HepG2 (cell line): ENCODE measurements around the gene ONECUT3. TPM values are rescaled to one million over a fixed set of nuclear protein-coding genes. Genes with fewer than 3 reads are reported as not detected.

Source experiments
- ATAC-seq: fragments of 200-7000 bp; cut with Tn5 transposase; 3 replicates; pipeline ENCODE4 v1.9.1; 2020; ENCODE audit warnings: mild to moderate bottlenecking, moderate library complexity
- BruUV-seq: library from RNA; stranded (reverse); fragments of 400-500 nt; replicated peaks from 2 replicates; lab custom pipeline; 2021; lab: Mats Ljungman, UMichigan
- CTCF ChIA-PET: fragments of 300-600 bp; formaldehyde crosslinking; extraction: SDS; loops from one replicate; lab custom pipeline; 2021; ENCODE audit warnings: low total read pairs, inconsistent platforms, low intra/inter-chr PET ratio; lab: Yijun Ruan, JAX
- POLR2A ChIA-PET: fragments of 350-600 bp; sonication (Branson Sonifier 250); formaldehyde crosslinking; loops from one replicate; lab custom pipeline; 2020; ENCODE audit warnings: antibody characterized with exemption, inconsistent platforms; lab: Yijun Ruan, JAX
- DNase-seq: peaks from one replicate; pipeline ENCODE4 v3.0.0-alpha.2; 2015; ENCODE audit warnings: low spot score
- FAIRE-seq: peaks from 3 replicates; lab custom pipeline; 2011; peaks lifted over from hg19 to GRCh38; lab: Jason Lieb, UNC
- H2AFZ ChIP-seq: one replicate; pipeline ENCODE4 v1.6.1; 2011; ENCODE audit warnings: low read length, inconsistent platforms
- H3K27ac ChIP-seq: fragments of 300-600 bp; 3 replicates; pipeline ENCODE4 v1.8.0; 2011; ENCODE audit warnings: mixed run types, mild to moderate bottlenecking, mixed read lengths, low read length, inconsistent platforms; ENCODE audit not compliant: insufficient read depth; ENCODE audit errors: extremely low read length
- H3K27me3 ChIP-seq, 2 experiments: fragments of 200-600 bp in 1 of 2; 2 replicates in 1 of 2; 3 replicates in 1 of 2; pipeline versions ENCODE4 v1.6.0 to v1.8.0; 2011; ENCODE audit warnings: low read length in 2 of 2, mild to moderate bottlenecking in 2 of 2, moderate library complexity in 2 of 2, inconsistent platforms in 1 of 2; ENCODE audit not compliant: insufficient read depth in 2 of 2, control insufficient read depth in 1 of 2
- H3K36me3 ChIP-seq, 2 experiments: fragments of 200-600 bp in 1 of 2; replicated peaks in 1 of 2; 2 replicates in 1 of 2; 3 replicates in 1 of 2; pipeline versions ENCODE4 v1.5.1 to v1.8.0; 2011; ENCODE audit warnings: low read length in 2 of 2, inconsistent platforms in 1 of 2; ENCODE audit not compliant: insufficient read depth in 2 of 2, control insufficient read depth in 1 of 2
- H3K4me1 ChIP-seq: 2 replicates; pipeline ENCODE4 v1.5.1; 2012; ENCODE audit warnings: low read length, inconsistent platforms; ENCODE audit not compliant: insufficient read depth
- H3K4me2 ChIP-seq: 2 replicates; pipeline ENCODE4 v1.6.0; 2011; ENCODE audit warnings: low read depth, low read length, inconsistent platforms
- H3K4me3 ChIP-seq, 3 experiments: fragments of 200-600 bp in 1 of 3; sonication (generic), shearing (Covaris generic) in 1 of 3; replicated peaks in 1 of 3; 2 replicates each; pipeline ENCODE4 v1.5.1; 2011 to 2016; ENCODE audit warnings: low read length in 3 of 3, inconsistent platforms in 2 of 3, low read depth in 2 of 3, mild to moderate bottlenecking in 2 of 3, control low read depth in 1 of 3, mixed read lengths in 1 of 3; ENCODE audit not compliant: insufficient read depth in 1 of 3
- H3K79me2 ChIP-seq: one replicate; pipeline ENCODE4 v1.6.1; 2011; ENCODE audit warnings: low read length, inconsistent platforms; ENCODE audit not compliant: insufficient read depth
- H3K9ac ChIP-seq: 2 replicates; pipeline ENCODE4 v1.6.0; 2011; ENCODE audit warnings: mild to moderate bottlenecking, low read depth, low read length, inconsistent platforms; ENCODE audit not compliant: insufficient read depth
- H3K9me3 ChIP-seq: 2 replicates; pipeline ENCODE4 v1.5.1; 2012; ENCODE audit warnings: mild to moderate bottlenecking, low read length
- H4K20me1 ChIP-seq: 2 replicates; pipeline ENCODE4 v1.6.0; 2011; ENCODE audit warnings: inconsistent platforms, mild to moderate bottlenecking, low read length, moderate library complexity; ENCODE audit not compliant: insufficient read depth
- DMAP1 ChIP-seq: IDR thresholded peaks from 2 replicates; pipeline ENCODE4 v1.6.1; 2016
- ERF ChIP-seq: IDR thresholded peaks from 2 replicates; pipeline ENCODE4 v1.6.1; 2018; ENCODE audit warnings: missing biosample characterization, missing genetic modification reagents
- EZH2 ChIP-seq: conservative IDR thresholded peaks from 2 replicates; pipeline ENCODE4 v1.6.1; 2012; ENCODE audit warnings: mild to moderate bottlenecking, low read depth, low read length, moderate library complexity
- YY1 ChIP-seq: IDR thresholded peaks from 2 replicates; pipeline ENCODE4 v1.6.1; 2011; ENCODE audit warnings: low read length, low read depth, moderate library complexity, mild to moderate bottlenecking; ENCODE audit not compliant: insufficient read depth, insufficient replicate concordance
- ZMYM4 ChIP-seq: sonication (generic); formaldehyde crosslinking; IDR thresholded peaks from 2 replicates; pipeline ENCODE4 v1.8.1; 2023; ENCODE audit warnings: mild to moderate bottlenecking, missing genetic modification reagents
- ZNF607 ChIP-seq: sonication (generic); formaldehyde crosslinking; IDR thresholded peaks from 2 replicates; pipeline ENCODE4 v1.5.1; 2020; ENCODE audit warnings: missing genetic modification reagents, mild to moderate bottlenecking, borderline replicate concordance
- WGBS: methylation state at CpG from one replicate; pipeline ENCODE4 v1.1.6; 2017; ENCODE audit warnings: low lambda C conversion rate; 5-methylcytosine and 5-hydroxymethylcytosine counted together
- in situ Hi-C: cut with HindIII; loops from 2 replicates; pipeline ENCODE4 v1.10.0; 2017; ENCODE audit warnings: low pct_unique_long_range_greater_than_20kb; ENCODE audit not compliant: extremely low pct_ligation_motif_present
- intact Hi-C: fragments of 100-400 bp; cut with micrococcal nuclease; formaldehyde crosslinking; loops from one replicate; pipeline ENCODE4 v1.10.0; 2022; ENCODE audit not compliant: unreplicated experiment
- polyA plus RNA-seq, 8 experiments: library from polyadenylated mRNA; depleted of rRNA in 3 of 8; stranded (reverse) in 7 of 8; unstranded in 1 of 8; fragments of >200 nt; fragmentation: Illumina TruSeq in 4 of 8; extraction: Trizol in 4 of 8; gene quantifications; 2 replicates each; pipeline versions ENCODE4 v1.2.1 to v1.2.3, GENCODE V29; 2011 to 2016; ENCODE audit warnings: low read depth in 4 of 8, missing spikeins in 1 of 8, mixed read lengths in 1 of 8; ENCODE audit not compliant: insufficient read depth in 1 of 8
- total RNA-seq, 5 experiments: library from RNA; depleted of rRNA; stranded (reverse); fragments of >200 nt; fragmentation: Illumina TruSeq; extraction: Trizol; gene quantifications; 2 replicates each; pipeline ENCODE4 v1.2.3, GENCODE V29; 2016; ENCODE audit warnings: low read depth in 1 of 5

ONECUT3 gene
- total and polyA plus RNA-seq, 2 of the 13 experiments (the other 11 are each of a cell fraction or from before 2014, with no cell fraction given) = under 0.01 TPM; not detected in 1

DNA sequence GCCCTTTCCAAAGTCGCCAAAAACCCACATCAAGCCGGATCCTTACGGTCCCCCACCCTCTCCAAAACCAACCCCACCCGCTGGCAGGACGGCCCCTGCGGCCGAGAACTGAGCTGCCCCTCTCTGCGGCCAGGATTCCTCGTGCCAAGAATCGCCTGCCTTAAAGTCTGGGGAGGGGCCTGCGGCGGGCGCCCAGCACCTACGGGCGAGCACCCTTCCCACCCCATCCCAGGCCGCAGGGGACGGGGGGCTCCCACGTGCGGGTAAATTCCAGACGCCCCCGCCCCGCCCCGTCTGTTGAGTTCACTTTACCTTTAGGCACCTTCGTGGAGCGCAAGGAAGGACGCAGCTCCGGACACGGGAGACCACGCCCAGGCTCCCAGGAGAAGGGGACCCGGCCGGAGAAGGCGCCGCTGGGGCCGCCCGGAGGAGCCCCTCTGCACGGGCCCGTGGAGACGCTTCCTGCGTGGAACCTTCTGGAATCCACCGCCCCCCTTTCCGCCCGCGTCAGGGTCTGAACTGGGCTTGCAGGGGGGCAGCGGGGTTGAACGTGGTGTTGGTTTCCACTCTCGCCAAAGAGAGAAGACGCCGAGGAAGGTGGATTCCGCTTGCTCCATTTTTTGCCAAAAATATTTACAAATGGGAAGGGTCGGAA, 22.8 kb downstream of the ONECUT3 start:
- DNase-seq = no peak
- peaks cover 5% of the 10 kb centered on the region for H3K9me3 ChIP-seq
- H3K4me1 ChIP-seq = peaks cover 6% of the 10 kb centered on the region
- H3K9ac ChIP-seq = no peak overlapping the region
- POLR2A ChIA-PET = no interaction called here
- H3K4me3 ChIP-seq = no peak overlapping the region
- H3K36me3 ChIP-seq = no peaks in the 10 kb centered on the region
- H3K4me2 ChIP-seq = no peak overlapping the region
- no peaks in the 10 kb centered on the region for H4K20me1 ChIP-seq
- intact Hi-C loops (no loop called here), in situ Hi-C loops (loop anchor here (5.0 kb wide), 1 partner anchor 46 kb away; no protein-coding TSS in a partner anchor)
- WGBS = 45% methylated on average over 4 of the region's 50 CpGs
- FAIRE-seq = no peak
- ATAC-seq = no peak
- H3K27ac ChIP-seq = no peak overlapping the region
- no peak overlapping the region for H2AFZ ChIP-seq
- BruUV-seq = no TSS peak
- H3K79me2 ChIP-seq = no peaks in the 10 kb centered on the region
- TF ChIP-seq ERF (CRISPR knock-in tag) = no peak
- TF ChIP-seq YY1 = no peak
- no peak for TF ChIP-seq ZNF607
- no peak for TF ChIP-seq DMAP1
- TF ChIP-seq, all 625 proteins: peak for 0
- H3K27me3 ChIP-seq = peaks cover 15 to 74% of the 10 kb centered on the region in 2 experiments
- CTCF ChIA-PET = interaction anchor here (2.7 kb wide), 1 partner anchor 50 kb away, joined by 15 read pairs; no protein-coding TSS in a partner anchor

DNA sequence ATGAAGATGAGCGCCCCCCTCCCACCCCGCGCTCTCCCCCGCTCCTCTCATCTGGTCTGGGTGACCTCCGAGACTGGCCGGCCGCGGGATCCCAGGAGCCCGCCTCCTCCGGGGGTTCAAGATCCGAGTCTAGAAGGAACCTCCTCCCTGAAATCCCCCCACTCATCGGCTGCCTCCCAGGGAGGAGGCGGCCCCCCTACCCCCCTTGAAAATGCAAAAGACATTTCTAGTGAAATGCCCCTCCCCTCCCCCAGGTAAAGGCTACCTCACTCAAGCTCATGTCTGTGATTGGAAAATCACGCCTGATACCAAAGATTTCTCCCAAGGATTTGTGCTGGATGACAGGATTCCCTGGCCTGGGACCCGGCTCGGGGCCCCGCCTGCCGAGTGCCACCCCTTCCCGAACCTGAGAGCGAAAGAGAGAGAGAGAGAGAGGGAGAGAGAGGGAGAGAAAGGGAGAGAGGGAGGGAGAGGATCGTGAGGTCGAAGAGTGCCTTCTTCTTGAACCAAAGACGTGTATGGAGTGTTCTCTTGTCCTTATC, 23.4 kb downstream of the ONECUT3 start:
- ChIA-PET POLR2A (no interaction called here), CTCF (interaction anchor here (2.7 kb wide), 1 partner anchor 49 kb away, joined by 15 read pairs; no protein-coding TSS in a partner anchor)
- WGBS = 16% methylated on average over 17 of the region's 23 CpGs
- H2AFZ ChIP-seq = no peak overlapping the region
- H3K27ac ChIP-seq = no peak overlapping the region
- intact Hi-C loops (no loop called here), in situ Hi-C loops (loop anchor here (5.0 kb wide), 1 partner anchor 46 kb away; no protein-coding TSS in a partner anchor)
- H3K36me3 ChIP-seq = no peaks in the 10 kb centered on the region
- no peaks in the 10 kb centered on the region for H3K79me2 ChIP-seq
- no peak overlapping the region for H3K4me3 ChIP-seq
- H3K4me2 ChIP-seq = no peak overlapping the region
- peaks cover 8% of the 10 kb centered on the region for H3K4me1 ChIP-seq
- ATAC-seq = no peak
- H3K27me3 ChIP-seq = peaks cover 15 to 69% of the 10 kb centered on the region in 2 experiments
- DNase-seq = no peak
- BruUV-seq = no TSS peak
- H3K9ac ChIP-seq = no peak overlapping the region
- no peak for FAIRE-seq
- no peaks in the 10 kb centered on the region for H4K20me1 ChIP-seq
- H3K9me3 ChIP-seq = peaks cover 3% of the 10 kb centered on the region; the same call in 1 of the 2 replicates
- TF ChIP-seq ZMYM4 (CRISPR knock-in tag) (no peak), EZH2 (peak; percentile 71; the same call in 1 of the 2 replicates)
